NAMALWA (cell line): ENCODE data around the gene AKT1S1.
"Not testable (repeated sequence)": the region's sequence is repeated elsewhere in the genome, so short reads cannot be mapped to it uniquely, and the experiment has no call there.

ENCODE experiments used
- DNase-seq: peaks from one replicate; pipeline ENCODE4 v3.0.0-alpha.2; 2015; ENCODE audit warnings: low spot score

AKT1S1 gene

GRCh38 chr19:49877020-49877878, at the start of gene AKT1S1, which contains the start of gene TBC1D17:
Gene AKT1S1, minus strand, starts transcription at chr19:49877355. Its CDS starts 4,060 bp downstream, at chr19:49873295.
Gene TBC1D17, plus strand, starts transcription at chr19:49877702. Its CDS starts 22 bp downstream, at chr19:49877724.
- DNase-seq: peak; percentile 100

GRCh38 chr19:49926515-49926914, 49.4 kb upstream of the AKT1S1 start:
- DNase-seq: no peak

- DNase-seq: no peak
These were observed 48.3 kb upstream of the AKT1S1 start for GRCh38 chr19:49925486-49925885.

GRCh38 chr19:49924881-49925210, 47.7 kb upstream of the AKT1S1 start:
- DNase-seq: not testable (repeated sequence)

DNA sequence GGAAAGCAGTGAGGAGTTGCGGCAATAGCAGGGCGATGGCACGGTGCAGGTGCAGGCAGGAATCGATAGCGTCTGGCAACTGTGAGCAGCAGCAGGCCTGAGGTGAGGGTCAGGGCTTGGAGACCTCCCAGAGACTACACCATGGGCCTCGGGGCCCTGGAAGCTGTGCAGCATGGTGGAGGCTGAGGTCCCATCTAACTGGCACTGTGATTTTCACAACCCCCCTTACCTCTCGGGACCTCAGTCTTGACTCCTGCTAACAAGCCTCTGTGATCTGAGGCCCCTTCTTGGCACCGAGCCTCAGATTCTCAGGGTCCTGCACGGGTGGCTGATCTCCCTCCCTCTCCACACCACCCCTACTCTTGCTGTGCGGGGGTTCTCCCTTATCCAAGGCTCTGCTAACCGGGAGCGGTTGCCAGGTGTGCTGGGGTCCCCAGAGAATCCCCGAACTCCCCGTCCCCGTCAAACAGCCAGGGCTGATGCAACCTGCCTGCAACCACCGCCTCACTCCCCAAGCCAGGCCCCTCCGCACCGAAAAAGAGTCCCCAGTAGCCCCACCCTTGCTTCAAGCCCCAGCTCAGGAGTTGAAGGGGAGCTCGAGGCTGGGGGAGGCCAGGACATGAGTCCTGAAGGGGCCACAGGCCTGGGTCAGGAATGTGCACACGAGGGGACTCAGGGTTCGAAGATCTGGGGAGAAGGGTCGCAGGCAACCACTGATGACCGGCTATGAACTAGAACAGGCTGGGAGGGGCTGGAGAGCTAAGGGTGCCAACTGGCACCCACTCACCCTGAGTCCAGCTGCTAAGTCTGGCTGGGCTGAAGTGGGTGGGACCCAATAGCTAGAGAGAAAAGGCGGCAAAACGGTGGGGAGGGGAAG, 47.1 kb upstream of the AKT1S1 start:
- peak; percentile 84 for DNase-seq

GRCh38 chr19:49923055-49924003, 46.2 kb upstream of the AKT1S1 start:
- DNase-seq: no peak

DNA sequence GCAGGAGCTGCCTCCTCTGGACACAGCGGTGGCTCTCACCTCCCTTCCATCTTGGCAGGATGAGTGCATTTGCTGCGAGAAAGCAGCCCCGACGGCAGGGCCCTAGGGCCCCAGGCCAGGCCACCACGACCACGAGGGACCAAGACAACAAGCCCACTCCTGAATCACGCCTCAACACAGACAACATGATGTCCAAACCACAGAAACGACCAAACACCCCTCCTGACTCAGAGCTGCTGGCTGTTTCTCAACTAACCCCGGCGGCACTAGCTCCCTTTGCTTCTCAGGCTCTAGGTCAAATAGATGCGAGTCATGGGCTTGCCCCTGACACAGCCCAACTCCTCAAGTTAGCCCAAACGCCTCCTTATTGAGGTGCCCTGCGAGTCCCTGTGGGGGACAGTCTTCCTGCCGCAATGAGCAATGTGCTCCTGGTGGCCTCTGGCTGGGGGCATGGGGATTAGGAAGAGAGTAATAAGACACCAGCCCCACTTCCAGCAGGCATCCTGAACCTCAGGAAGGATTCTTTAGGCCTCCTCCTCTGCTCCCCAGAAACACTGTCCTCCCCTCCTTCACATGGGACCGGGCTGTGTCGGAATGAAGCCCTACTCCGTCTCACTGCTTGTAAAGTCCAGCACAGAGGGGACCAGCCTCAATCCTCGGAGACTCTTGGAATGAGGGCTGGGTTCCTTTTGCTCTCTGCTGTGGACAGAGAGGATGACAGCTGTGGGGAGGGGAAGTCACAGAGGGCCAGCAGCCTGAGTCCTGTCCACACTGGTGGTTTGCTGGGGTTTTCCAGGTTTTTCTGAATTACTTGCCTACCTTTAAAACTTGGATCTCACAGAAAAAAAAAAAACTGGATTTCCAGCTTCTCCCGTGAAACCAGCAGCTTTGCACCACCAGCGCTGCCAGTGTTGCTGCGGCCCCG, 45.0 kb upstream of the AKT1S1 start:
- no peak for DNase-seq

DNA sequence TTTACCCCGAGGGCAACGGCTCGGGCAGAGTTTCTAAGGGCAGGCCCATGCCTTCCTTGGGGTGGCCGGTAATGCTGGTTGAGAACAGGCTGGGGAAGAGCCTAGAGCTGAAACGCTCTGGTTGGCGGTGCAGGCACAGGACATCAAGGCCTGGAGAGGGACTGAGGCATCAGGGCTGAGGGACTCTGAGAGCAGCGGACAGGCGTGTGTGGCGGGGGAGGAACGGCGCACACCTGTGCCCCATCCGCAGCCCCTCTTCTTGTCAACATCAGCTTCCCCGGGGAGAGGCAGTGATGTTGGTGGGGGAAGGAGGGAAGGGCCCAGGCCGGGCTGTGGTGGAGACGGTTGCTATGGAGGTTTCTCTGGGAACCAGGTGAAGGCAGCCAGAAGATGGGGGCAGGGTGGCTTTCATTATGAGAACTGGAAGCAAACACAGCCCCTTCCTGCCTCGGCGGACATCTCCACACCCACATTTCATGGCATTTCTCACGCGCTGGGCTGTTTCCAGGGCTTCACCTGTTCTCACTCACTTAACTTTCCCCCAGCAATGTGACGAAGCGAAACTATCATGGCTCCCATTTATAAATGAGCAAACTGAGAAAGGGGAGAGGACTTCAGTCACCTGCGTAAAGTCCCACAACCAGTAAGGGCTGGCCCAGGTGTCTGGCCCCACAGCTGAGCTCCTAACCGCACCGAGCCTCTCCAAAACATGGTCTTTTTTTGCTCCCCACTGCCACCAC, 43.6 kb upstream of the AKT1S1 start:
- DNase-seq: no peak

DNA sequence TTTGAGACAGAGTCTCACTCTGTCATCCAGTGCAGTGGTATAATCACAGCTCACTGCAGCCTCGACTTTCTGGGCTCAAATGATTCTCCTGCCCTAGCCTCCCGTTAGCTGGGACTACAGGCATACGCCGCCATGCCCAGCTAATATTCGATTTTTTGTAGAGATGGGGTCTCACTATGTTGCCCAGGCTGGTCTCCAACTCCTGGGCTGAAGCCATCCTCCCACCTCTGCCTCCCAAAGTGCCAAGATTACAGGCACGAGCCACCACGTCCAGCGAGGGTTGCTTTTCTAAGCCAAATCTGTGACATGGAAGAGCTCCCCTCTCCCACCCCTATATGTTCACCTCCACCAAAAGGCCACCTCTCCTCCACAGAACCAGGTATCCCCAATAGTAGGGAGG, 40.9 kb upstream of the AKT1S1 start:
- DNase-seq: no peak

- DNase-seq: no peak
These were observed 39.9 kb upstream of the AKT1S1 start for GRCh38 chr19:49916839-49917733.

DNA sequence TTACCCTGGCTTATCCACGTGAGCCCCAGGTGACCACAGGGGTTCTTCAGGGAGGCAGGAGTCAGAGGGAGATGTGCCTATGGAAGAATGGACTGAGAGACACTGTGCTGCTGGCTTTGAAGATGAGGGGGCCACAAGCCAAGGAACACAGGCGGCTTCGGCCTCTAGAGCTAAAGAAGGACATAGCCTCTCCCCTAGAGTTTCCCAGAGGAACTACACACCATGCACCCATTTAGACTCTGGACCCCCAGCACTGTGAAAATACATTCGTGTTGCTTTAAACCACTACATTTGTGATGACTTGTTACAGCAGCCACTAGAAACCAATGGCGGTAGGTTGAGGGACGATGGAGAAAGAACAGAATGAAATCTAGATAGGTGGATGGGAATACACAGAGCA, 38.1 kb upstream of the AKT1S1 start:
- no peak for DNase-seq

DNA sequence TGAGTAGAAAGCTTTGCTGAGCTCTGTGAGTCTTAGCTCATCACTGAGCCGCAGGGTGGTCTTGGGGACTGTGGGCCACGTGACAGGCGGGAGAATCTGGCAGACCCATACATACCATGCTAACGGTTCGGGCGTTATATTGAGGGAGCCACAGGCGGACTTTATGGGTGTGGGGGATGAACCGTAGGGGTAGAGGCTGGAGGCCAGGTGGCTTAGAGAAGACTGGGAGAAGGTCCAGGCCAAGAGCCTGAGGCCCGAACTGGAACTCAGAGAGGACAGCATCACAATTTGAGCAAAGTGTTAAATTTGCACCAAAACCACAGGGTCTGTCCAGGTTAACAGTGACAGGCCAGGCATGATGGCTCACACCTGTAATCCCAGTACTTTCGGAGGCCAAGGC, 36.6 kb upstream of the AKT1S1 start:
- DNase-seq: no peak

GRCh38 chr19:49912965-49913685, 36.0 kb upstream of the AKT1S1 start:
- no peak for DNase-seq

GRCh38 chr19:49911381-49912145, 34.4 kb upstream of the AKT1S1 start:
- no peak for DNase-seq

DNA sequence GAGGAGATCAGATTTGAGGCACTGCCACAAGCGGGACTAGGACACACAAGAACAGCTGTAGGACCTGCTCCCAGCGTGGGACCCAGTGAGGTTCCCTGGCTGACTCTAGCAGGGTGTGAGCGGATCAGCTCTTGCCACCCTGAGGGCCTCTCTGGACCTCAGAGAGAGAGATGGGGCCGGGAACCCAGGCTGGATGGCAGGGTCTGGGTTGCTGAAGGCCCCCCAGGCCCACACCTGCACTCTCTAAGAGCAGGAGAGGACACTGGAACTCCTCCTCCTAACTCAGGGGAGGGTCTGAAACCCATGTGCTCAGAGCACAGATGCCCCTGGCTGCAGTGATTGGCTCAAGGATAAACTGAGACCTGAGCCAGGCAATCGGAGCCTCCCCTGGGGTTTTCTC, 33.0 kb upstream of the AKT1S1 start:
- no peak for DNase-seq

DNA sequence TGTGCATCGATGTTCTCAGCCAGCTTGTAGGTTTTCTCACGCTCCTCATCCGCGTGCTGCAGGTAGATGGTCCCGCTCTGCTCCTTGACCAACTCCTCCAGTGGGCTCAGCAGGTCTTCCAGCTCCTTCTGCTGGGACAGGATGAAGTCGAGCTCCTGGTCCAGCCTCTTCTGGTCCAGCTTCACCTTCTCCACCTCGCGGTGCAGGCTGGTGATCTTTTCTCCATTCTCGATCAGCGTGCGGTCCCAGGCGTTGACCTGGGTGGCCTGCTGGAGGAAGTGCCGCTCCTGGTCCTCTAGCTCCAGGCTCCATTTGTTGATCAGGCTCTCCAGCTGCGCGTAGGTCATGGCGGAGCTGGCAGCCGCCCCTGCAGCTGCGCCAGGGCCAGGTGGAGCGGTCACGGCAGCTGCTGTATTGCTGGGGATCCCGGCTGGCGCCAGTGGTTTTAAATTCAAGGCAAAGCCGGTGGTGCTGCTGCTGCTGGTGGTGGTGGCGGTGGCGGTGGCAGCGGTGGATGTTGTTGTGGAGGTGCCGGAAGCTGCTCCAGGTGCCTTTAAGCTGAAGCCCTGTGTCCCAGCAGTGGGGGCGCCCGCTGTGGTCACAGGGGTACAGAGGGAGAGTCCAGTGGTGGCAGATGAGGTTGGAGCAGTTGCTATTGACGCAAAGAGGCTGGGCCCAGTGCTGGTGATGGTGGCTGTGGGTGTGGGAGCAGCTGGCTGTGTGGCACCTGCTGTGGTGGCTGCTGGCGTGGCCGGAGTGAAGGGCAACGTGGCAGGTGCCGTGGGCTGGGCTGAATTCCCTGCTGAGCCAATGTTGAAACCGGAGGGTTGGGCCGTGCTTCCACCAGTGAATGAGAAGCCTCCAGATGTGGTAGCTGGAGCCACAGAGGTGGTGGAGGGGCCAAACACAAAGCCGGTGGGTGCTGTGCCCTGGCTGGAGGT, 31.6 kb upstream of the AKT1S1 start:
- DNase-seq: no peak
